CD4-positive, alpha-beta T cell (primary cell): Measurements from ENCODE around the gene SPNS1. TPM values are rescaled to one million over a fixed set of nuclear protein-coding genes. Genes with fewer than 3 reads are reported as not detected.

Experiments used
- ATAC-seq: fragments of 200-7000 bp; cut with Tn5 transposase; one replicate; pipeline ENCODE4 v1.10.0; 2022; ENCODE audit warnings: mild to moderate bottlenecking; ENCODE audit not compliant: poor library complexity
- CTCF ChIA-PET: fragments of 350-600 bp; sonication (Branson Sonifier 250); formaldehyde crosslinking; loops from one replicate; lab custom pipeline; 2021; ENCODE audit warnings: antibody characterized with exemption, inconsistent platforms; lab: Charles Lee
- POLR2A ChIA-PET: fragments of 350-600 bp; sonication (Branson Sonifier 250); formaldehyde crosslinking; loops from one replicate; lab custom pipeline; 2021; ENCODE audit warnings: antibody characterized with exemption, inconsistent platforms; lab: Charles Lee
- DNase-seq, 14 experiments: peaks; one replicate each; pipeline ENCODE4 v3.0.0-alpha.2; 2013 to 2020; ENCODE audit warnings: mixed read lengths in 2 of 14
- H3K27ac ChIP-seq, 2 donors: one replicate each; pipeline versions ENCODE4 v1.5.1 to v1.7.0; 2013; ENCODE audit warnings: low read length in 2 of 2, low read depth in 1 of 2, mild to moderate bottlenecking in 1 of 2
- H3K27me3 ChIP-seq, 2 experiments: 1 replicate in 1 of 2; 2 replicates in 1 of 2; pipeline versions ENCODE4 v1.6.1 to v1.7.0; 2013; ENCODE audit warnings: low read length in 2 of 2, control low read depth in 1 of 2, mild to moderate bottlenecking in 1 of 2, moderate library complexity in 1 of 2; ENCODE audit not compliant: insufficient read depth in 2 of 2, control insufficient read depth in 1 of 2
- H3K36me3 ChIP-seq: one replicate; pipeline ENCODE4 v1.6.1; 2013; ENCODE audit warnings: low read length, control low read depth; ENCODE audit not compliant: insufficient read depth
- H3K4me1 ChIP-seq: one replicate; pipeline ENCODE4 v1.6.1; 2013; ENCODE audit warnings: low read length, control low read depth; ENCODE audit not compliant: insufficient read depth
- H3K4me3 ChIP-seq: one replicate; pipeline ENCODE4 v1.5.1; 2013; ENCODE audit warnings: mild to moderate bottlenecking, low read length, moderate library complexity
- H3K9me3 ChIP-seq, 2 experiments: 1 replicate in 1 of 2; 2 replicates in 1 of 2; pipeline versions ENCODE4 v1.6.1 to v1.7.0; 2013; ENCODE audit warnings: low read length in 2 of 2, mild to moderate bottlenecking in 2 of 2, control low read depth in 1 of 2, moderate library complexity in 1 of 2; ENCODE audit not compliant: control insufficient read depth in 1 of 2, insufficient read depth in 1 of 2
- H3K27ac Mint-ChIP-seq: one replicate; pipeline ENCODE4 v1.8.0; 2020; ENCODE audit warnings: mixed read lengths
- H3K27me3 Mint-ChIP-seq: one replicate; pipeline ENCODE4 v1.8.0; 2021; ENCODE audit warnings: mixed read lengths
- H3K36me3 Mint-ChIP-seq: one replicate; pipeline ENCODE4 v1.8.0; 2021; ENCODE audit warnings: low read depth, mixed read lengths
- H3K4me1 Mint-ChIP-seq: one replicate; pipeline ENCODE4 v1.8.0; 2021; ENCODE audit warnings: low read depth, mixed read lengths
- H3K4me3 Mint-ChIP-seq: one replicate; pipeline ENCODE4 v1.8.0; 2020; ENCODE audit warnings: mild to moderate bottlenecking, mixed read lengths
- H3K9me3 Mint-ChIP-seq: one replicate; pipeline ENCODE4 v1.8.0; 2020; ENCODE audit warnings: mixed read lengths
- intact Hi-C, 2 experiments: fragments of 100-400 bp; cut with DNase I in 1 of 2; cut with micrococcal nuclease in 1 of 2; formaldehyde crosslinking; loops; one replicate each; pipeline versions ENCODE4 v1.15.1 to v1.9.0; 2023 to 2025; cut with DNase I, micrococcal nuclease
- total RNA-seq, 174 experiments: library from RNA in 2 of 174; stranded (reverse) in 2 of 174; gene quantifications; one replicate each; pipeline ENCODE4 v1.2.3 and lab custom pipeline; 2021 to 2026
- TF ChIP-seq, protein P1 (sequence below): fragments of 200-600 bp; IDR thresholded peaks from one replicate; pipeline ENCODE4 v1.8.0; 2022; ENCODE audit warnings: antibody characterized with exemption, mild to moderate bottlenecking

The SPNS1 gene
- total RNA-seq, 2 experiments from 2014 or later: 24.4 to 28.1 TPM

DNA sequence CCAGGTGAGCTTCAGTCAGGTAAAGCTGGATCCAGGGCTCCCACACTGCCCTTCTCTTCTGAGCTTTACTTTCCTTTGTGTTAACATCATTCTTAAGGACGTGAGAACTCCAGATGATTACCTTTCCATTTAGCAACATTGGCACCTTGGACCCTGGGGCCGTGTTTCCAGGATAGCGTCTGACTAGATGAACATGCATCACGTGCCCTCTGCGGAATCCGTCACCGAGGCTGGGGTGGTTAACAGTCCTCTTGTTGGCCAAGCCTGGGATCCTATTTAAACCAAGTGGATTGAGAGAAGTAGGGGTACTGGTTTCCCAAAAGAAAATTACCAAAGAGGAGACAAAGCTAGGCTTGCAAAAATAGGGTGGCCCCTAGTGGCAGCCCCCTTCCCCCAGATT lies 6.4 kb downstream of the SPNS1 start:
- Histone ChIP-seq H3K4me3 (no peak overlapping the region), H3K4me1 (peaks cover 42% of the 10 kb centered on the region), H3K27ac (no peak overlapping the region), H3K9me3 (peaks cover 0 to 9% of the 10 kb centered on the region in 2 experiments), H3K36me3 (peaks cover 45% of the 10 kb centered on the region), H3K27me3 (no peaks in the 10 kb centered on the region)
- Mint-ChIP-seq H3K27me3 (no peaks in the 10 kb centered on the region), H3K4me3 (no peak overlapping the region), H3K9me3 (no peaks in the 10 kb centered on the region), H3K27ac (no peak overlapping the region), H3K36me3 (peaks cover 71% of the 10 kb centered on the region), H3K4me1 (peaks cover 46% of the 10 kb centered on the region)
- ChIA-PET CTCF (no interaction called here), POLR2A (interaction anchor here (1.1 kb wide), 1 partner anchor 33 kb away, joined by 3 read pairs; no protein-coding TSS in a partner anchor)
- intact Hi-C loops: loop anchor here in 1 of 2 experiments (5.0 kb wide), 1 partner anchor 669 kb away; no protein-coding TSS in a partner anchor
- TF ChIP-seq, protein P1, sequence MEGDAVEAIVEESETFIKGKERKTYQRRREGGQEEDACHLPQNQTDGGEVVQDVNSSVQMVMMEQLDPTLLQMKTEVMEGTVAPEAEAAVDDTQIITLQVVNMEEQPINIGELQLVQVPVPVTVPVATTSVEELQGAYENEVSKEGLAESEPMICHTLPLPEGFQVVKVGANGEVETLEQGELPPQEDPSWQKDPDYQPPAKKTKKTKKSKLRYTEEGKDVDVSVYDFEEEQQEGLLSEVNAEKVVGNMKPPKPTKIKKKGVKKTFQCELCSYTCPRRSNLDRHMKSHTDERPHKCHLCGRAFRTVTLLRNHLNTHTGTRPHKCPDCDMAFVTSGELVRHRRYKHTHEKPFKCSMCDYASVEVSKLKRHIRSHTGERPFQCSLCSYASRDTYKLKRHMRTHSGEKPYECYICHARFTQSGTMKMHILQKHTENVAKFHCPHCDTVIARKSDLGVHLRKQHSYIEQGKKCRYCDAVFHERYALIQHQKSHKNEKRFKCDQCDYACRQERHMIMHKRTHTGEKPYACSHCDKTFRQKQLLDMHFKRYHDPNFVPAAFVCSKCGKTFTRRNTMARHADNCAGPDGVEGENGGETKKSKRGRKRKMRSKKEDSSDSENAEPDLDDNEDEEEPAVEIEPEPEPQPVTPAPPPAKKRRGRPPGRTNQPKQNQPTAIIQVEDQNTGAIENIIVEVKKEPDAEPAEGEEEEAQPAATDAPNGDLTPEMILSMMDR: no peak
- ATAC-seq: no peak
- DNase-seq: no peak

DNA sequence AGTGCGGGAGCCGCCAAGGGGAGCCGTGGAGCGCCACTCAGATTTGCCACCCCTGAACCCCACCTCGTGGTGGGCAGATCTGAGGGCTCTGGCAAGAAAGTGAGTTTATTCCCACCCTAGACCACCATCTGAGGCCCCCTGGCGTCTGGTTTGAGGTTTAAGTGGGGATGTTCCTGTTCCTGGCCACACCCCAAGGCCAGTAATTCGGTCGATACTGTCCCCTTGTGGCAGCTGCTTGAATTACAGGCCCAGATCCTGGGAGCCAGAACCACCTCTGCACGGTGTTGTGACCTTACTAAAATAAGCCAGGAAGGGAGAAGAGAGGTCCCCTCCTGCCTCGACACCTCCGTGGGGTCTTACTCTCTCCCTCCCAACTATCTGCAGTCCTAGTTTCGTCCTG lies 6.9 kb downstream of the SPNS1 start:
- POLR2A ChIA-PET: interaction anchor here (1.1 kb wide), 1 partner anchor 32 kb away, joined by 3 read pairs; no protein-coding TSS in a partner anchor
- peaks cover 41% of the 10 kb centered on the region for H3K4me1 ChIP-seq
- intact Hi-C loops: loop anchor here in 1 of 2 experiments (5.0 kb wide), 1 partner anchor 669 kb away; no protein-coding TSS in a partner anchor
- Mint-ChIP-seq H3K27ac (no peak overlapping the region), H3K4me1 (peaks cover 44% of the 10 kb centered on the region), H3K36me3 (peaks cover 77% of the 10 kb centered on the region), H3K4me3 (no peak overlapping the region), H3K9me3 (no peaks in the 10 kb centered on the region), H3K27me3 (no peaks in the 10 kb centered on the region)
- H3K9me3 ChIP-seq: peaks cover 0 to 9% of the 10 kb centered on the region in 2 experiments
- H3K27ac ChIP-seq: no peak overlapping the region
- CTCF ChIA-PET: no interaction called here
- H3K4me3 ChIP-seq: no peak overlapping the region
- DNase-seq (peak in 5 of 14 experiments; percentile 20 to 57 (median 49)), ATAC-seq (no peak)
- H3K27me3 ChIP-seq: no peaks in the 10 kb centered on the region
- peaks cover 45% of the 10 kb centered on the region for H3K36me3 ChIP-seq
- TF ChIP-seq, protein P1: peak; percentile 42

DNA sequence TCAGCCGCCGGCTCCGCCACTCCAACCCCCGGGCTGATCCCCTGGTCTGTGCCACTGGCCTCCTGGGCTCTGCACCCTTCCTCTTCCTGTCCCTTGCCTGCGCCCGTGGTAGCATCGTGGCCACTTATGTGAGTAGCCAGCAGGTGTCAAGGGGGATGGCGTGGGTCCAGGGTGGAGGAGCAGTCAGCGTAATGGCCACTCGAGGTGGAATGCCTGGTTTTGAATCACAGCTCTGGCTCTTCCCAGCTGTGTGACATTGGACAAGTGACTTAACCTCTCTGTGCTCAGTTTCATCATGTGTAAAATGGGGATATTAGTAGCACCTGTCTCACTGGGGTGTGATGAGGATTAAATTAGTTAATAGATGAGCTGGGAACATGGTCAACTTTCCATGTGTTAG lies 7.8 kb downstream of the SPNS1 start:
- no peak for ATAC-seq
- ChIA-PET CTCF (no interaction called here), POLR2A (interaction anchor here (0.6 to 8.2 kb wide), 2 partner anchors 9 to 617 kb away, joined by 5 to 65 read pairs; partner anchors contain the start of gene SPNS1)
- peak overlapping the region; percentile 30 for H3K4me3 Mint-ChIP-seq
- H3K27ac ChIP-seq: no peak overlapping the region
- DNase-seq: no peak
- H3K36me3 ChIP-seq: peaks cover 51% of the 10 kb centered on the region
- H3K4me3 ChIP-seq: no peak overlapping the region
- no peaks in the 10 kb centered on the region for H3K27me3 Mint-ChIP-seq
- H3K9me3 ChIP-seq: peaks cover 5 to 13% of the 10 kb centered on the region in 2 experiments
- peaks cover 83% of the 10 kb centered on the region for H3K36me3 Mint-ChIP-seq
- TF ChIP-seq, protein P1: no peak
- intact Hi-C loops: loop anchor here in 1 of 2 experiments (5.0 kb wide), 1 partner anchor 670 kb away; no protein-coding TSS in a partner anchor
- H3K27me3 ChIP-seq: no peaks in the 10 kb centered on the region
- H3K27ac Mint-ChIP-seq: peak overlapping the region; percentile 14
- peaks cover 47% of the 10 kb centered on the region for H3K4me1 ChIP-seq
- H3K9me3 Mint-ChIP-seq: peaks cover 4% of the 10 kb centered on the region
- peaks cover 44% of the 10 kb centered on the region for H3K4me1 Mint-ChIP-seq
